GM20431 (cell line): ENCODE results near the gene PSME3IP1.

ENCODE experiments used
- in situ Hi-C: fragments of 300-500 bp; cut with MseI, MboI; formaldehyde crosslinking; loops from one replicate; pipeline ENCODE4 v1.15.0; 2020; ENCODE audit warnings: low sequenced_read_pairs; ENCODE audit not compliant: unreplicated experiment

Gene PSME3IP1

DNA sequence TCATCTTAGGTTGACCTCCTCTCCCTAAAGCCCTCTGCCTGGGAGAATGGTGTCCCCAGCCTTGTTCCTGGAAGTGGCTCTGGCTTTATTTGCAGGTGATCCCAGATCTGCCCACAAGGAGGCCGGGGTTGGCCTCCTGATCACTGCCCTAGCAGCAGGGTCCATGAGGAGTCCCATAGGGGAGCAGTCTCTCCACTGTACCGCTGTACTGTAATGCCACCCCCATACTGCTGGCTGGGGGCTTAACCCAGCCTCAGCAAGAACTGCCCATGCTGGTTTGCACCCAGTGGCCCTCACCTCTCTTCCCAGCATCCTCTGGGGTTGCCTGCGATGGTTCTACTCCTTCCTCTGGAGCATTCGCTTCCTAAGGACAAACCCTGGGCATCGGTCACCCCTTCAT is 39.1 kb downstream of the PSME3IP1 start:
- in situ Hi-C loops, result no loop called here

DNA sequence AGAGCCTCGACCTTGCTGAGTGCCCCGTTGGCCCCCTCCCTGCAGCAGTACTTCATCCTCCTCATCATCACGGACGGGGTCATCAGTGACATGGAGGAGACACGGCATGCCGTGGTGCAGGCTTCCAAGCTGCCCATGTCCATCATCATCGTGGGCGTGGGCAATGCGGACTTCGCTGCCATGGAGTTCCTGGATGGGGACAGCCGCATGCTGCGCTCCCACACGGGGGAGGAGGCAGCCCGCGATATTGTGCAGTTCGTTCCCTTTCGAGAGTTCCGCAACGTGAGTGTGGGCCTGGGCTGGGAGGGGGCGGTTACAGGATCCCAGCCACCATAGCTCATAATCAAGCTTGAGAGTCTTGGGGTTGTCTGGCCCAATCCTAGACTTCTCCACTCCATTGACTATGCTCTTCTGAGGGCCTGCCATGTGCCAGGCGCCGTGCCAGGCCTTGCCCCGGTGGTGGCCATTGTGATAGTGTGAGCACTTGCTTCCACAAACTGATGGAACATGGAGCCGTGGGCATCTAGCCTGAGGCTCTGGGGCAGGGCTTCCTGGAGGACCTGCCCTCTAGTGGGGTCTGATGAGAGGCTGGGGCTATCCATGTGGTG is 39.7 kb downstream of the PSME3IP1 start:
- in situ Hi-C loops, result no loop called here

DNA sequence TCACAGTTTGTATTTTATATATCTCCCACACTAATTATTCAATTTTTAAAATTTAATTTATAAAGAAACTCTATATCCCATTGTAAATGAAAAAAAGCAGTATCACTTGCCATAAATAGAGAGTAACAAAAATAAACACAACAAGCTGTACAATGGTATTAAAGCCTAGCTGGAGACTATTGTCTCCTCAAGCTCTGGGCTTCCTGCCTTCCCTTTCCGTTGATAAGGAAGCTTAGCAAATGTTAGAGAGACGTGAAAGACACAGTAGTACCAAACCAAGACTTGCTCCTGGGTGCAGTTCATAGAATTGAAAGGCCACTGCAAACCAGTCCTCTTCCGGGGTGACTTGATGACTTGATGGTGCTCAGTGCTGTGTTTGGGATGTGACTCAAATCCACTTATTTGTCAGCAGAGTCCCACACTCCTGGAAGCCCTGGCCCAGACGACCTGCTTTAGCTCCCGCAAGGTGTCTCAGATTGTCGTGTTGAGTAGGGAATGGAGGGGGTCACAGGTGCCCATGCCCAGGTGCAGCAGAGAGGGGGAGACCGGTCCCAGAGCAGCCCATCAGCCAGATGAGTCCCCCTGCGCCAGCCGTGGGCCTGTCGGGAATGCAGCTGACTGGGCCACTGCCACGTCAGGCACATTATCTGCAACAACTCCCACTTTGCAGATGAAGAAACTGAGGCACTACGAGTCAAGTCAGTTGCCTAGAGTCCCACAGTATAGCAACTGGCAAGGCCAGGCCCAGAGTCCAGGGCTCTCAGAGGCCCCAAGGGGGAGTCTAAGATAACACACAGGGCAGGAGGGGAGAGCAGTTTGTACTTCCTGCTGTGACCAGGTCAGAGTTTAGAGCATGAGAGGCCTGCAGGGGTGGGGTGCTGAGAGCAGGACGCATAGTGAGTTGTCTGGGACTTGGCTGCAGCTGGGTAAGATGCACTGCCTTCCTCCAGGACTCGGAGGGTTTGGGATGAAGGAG is 40.5 kb downstream of the PSME3IP1 start:
- in situ Hi-C loops, result no loop called here

DNA sequence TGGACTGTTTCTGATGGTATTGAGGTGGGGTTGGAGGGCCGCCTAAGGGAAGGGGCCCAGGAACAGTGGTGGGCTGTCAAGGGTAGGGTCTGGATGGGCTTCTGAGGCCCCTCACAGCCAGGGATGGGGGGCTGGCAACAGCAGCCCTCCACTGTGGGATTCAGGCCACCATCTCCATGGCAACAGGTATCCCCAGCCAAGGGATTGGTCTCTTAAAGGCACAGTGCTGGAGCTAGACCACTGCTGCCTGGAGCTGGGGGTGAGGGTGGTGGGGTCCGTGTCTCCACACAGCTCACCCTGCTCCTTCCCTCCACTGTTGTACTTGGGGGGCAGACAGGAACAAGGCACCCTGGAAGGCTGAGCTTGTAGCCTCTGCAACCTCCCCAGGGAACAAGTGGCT is 41.8 kb downstream of the PSME3IP1 start:
- in situ Hi-C loops, result no loop called here

GRCh38 chr16:57143149-57143921 is 42.5 kb downstream of the PSME3IP1 start:
- in situ Hi-C loops, result no loop called here

DNA sequence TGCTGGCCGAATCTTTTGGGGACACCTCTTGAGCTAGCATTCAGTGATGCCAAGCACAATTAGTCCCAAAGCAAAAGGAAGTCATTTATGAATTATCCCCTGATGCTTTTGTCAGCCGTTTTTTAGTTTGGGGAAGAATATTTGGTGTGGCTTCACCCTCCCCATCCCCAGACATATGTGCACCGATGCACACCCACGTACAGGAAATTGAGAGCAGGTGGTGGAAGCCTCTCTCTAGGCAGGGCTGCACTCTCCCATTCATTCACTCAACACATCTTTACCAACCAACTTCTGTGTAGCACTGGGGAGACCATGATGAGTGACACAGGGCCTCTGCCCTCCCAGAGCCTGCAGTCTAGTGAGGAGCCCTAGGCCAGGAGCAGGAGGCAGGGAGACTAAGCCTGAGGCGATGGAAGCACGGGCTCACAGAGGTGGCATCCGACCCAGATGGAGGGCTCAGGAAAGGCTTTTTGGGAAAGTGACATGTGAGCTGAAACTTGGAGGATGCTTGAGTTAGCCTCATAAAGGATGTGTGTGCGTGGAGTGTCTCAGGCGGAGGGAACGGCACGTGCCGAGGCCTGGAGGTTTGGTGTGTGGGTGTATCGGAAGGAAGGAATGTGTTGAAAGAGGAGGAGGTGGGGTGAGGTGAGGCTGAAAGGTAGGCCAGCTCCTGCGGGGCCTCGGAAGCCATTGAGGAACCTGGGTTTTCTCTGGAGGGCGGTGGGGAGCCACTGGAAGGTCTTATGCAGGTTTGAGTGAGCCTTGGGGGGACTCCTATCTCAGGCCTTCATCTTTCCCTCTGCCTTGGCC is 43.8 kb downstream of the PSME3IP1 start:
- in situ Hi-C loops, result no loop called here

DNA sequence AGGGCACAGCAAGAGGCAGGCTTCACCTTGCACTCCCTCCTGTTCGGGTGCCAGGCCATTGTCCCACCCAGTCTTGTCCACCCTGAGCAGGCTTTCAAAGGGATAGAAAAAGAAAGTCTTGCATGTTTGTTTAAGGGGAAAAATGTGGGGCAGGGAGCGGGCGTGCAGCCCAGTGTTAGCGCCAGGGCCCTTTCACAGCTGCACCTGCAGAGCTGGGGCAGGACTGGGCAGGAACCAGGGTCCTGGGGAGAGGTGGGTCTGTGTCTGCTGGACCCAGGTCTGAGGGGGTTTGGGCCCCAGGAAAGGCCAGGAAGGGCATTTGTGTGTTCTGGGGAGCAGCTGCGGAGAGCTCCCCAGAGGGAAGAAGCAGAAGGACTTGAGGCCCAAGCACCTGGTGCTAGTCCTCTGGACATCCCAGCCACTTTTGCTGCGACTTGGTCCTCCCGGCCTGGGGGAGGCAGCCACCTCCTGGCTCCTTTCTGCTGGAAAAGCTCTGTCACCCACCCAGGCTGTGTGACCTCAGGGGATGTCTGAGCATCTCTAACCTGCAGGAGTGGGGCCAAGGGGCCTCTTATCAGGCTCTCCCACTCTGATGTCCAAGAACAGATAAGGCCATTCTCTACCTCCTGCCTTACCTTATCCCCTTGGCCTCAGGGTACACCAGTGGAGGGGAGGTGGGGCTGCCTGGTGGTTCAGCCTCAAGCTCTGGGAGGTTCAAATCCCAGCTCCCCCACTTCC is 44.7 kb downstream of the PSME3IP1 start:
- in situ Hi-C loops, result no loop called here

- in situ Hi-C loops, result no loop called here
Observed at GRCh38 chr16:57138281-57138935, 47.4 kb downstream of the PSME3IP1 start.

DNA sequence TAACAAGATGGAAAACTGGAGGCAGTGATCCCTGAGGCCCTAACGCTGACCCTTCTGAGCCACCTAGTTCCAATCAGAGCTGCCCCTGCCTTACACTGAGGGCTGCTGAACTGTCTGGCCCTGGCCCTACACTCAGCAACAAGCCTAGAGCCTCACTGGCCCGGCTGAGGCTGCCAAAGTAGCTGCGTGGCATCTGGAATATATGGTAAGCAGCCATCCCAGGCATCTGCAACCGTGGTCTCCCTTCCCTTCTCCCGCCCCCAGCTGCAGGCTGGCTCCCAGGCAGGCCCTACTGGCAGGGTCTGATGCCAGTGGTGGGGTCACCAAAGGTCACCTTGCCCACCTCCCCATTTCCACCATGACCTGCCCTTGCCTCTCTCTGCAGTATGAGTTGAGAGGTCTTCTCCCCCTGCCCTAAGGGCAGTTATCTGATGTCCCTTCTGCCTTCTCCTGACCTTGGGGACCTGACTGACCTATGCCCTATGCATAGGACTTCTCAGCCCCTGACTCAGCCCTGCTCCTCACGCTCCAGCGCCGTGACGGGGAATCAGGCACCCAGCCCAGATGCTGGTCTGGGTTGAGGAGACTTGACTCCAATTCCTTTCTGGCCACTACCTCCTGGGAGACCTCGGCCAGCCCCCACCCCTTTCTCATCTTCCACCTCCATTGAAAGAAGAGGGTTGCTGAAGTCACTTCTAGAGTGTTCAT is 48.1 kb downstream of the PSME3IP1 start:
- in situ Hi-C loops, result no loop called here

DNA sequence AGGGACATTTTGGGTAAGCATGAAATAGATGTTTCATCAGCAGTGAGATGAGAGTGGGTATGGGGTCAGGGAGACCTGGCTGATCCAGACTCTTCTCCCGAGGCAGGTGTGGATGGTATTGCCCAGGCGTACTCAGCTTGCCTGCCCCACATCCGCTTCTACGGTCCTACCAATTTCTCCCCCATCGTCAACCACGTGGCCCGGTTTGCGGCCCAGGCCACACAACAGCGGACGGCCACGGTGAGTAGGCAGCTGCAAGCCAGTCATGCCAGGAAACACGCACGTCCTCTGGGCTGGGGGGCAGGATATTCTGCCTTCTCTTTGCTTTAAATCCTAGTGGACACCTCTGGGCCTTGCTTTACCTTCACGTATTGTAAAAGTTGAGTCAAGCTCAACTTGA is 48.8 kb downstream of the PSME3IP1 start:
- in situ Hi-C loops, result no loop called here

- in situ Hi-C loops, result no loop called here
Observed at GRCh38 chr16:57134982-57135381, 50.9 kb downstream of the PSME3IP1 start.

GRCh38 chr16:57133886-57134285 is 52.0 kb downstream of the PSME3IP1 start:
- in situ Hi-C loops, result no loop called here

DNA sequence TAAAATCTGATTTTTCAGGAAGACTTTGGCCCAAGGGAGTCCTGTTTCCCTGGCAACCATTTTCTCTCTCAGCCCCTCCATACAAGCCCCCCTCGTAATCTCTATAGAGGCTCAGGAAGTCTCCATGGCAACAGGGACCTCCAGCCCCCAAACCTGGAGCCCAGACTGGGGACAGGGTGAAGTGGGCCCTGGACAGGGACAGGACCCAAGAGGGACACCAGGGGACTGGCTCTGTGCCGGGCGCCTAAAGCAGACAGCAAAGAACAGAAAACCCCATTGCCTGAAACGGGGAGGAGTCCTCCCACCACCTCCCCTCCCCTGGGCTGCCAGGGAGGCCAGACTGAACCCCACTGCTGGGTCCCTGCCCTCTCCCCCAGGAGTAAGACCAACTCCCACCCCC is 52.8 kb downstream of the PSME3IP1 start:
- in situ Hi-C loops, result no loop called here

DNA sequence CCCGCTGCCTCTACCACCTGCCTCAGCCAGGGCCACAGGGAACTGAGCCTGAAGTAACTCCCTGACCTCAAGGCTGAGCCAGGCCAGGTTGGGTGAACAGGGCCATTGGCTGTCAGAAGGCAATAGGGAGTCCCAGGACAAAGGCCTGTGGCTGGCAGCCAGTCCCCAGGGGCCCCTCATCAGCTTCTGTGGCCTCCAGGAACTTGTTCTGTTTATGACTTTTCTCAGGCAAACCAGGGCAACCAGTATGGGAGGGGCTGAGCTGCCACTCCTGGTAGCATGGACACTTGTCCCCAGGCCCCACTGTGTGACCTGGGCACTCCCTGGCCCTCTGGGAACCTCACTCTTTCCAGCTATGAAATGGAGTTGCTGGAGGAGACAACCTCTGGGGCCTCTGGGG is 53.4 kb downstream of the PSME3IP1 start:
- in situ Hi-C loops, result no loop called here

GRCh38 chr16:57131351-57131970 is 54.4 kb downstream of the PSME3IP1 start:
- in situ Hi-C loops, result no loop called here

- in situ Hi-C loops, result no loop called here
Observed at GRCh38 chr16:57130950-57131321, 54.9 kb downstream of the PSME3IP1 start.

- in situ Hi-C loops, result no loop called here
Observed at GRCh38 chr16:57128771-57129389, 57.0 kb downstream of the PSME3IP1 start.
